Measurements from ENCODE around the gene USP21. TPM values are rescaled to one million over a fixed set of nuclear protein-coding genes. Genes with fewer than 3 reads are reported as not detected.

USP21 gene
- total RNA-seq, 1 experiment from 2014 or later = 9.7 TPM

- DNase-seq (ENCODE audit: low read depth) = no peak
Observed at GRCh38 chr1:161190962-161191521, 31.7 kb downstream of the USP21 start.

DNA sequence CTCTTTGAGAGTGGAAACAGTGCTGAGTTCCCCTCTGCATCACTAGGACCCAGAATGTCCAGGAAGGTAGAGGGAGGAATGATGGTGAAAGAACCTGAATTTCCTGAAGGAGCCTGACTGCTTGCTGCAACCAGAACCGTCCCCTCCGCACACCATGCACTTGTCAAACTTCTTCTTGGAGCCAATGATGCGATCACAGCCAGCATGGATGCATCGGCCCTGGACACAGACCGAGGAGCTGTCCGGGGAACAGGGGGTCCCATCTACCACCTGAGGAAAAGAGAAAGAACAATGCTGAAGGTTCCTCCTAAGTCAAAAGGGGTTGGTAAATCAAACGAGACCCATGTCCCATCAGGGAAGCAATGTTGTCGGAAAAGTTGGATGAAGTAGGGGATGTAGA lies 32.7 kb downstream of the USP21 start:
- no peak for DNase-seq (ENCODE audit: low read depth)

DNA sequence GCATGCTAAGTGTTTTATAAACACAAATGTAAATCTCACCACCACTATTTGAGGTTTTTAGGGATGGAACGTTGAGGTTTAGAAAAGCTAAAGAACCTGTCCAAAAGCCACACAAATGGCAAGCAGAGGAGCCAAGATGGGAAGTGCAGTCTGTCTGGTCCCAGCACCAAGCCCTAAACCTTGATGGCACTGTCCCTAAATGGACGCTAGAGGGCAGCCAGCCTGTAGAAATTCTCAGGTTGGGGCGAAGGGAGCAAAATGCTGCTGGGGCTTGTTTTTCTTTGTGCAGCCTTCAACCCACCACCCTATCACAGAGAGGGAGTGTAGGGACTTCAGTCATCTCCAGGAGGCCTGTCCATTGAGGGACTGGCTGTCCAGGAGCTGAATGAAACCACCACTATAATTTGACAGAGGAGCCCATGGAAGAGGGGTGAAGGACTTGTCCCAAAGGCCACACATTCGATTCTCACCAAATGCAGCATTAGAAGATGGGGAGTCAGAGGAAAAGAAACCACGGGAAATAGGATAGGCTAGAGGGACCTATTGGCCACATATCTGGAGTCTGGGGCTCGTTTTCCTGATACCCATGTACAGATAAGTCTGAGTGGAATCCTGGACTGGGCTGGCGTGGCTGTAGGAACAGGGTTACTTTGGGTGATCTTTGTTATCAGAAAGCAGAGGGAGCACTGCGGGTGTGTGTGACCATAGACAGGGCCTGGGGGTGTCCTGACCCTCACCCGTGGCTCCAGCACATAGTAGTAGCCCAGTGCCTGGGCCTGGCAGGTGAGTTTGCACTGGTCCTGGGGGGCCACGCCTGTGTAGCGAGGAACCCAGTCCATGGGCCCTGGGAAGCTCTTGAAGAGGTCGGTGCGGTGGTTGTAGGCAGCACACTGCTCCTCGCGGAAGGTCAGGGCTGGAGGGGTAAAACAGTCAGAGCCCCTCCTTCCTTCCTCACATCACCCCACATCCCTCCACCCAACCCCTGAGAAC lies 33.5 kb downstream of the USP21 start:
- DNase-seq (ENCODE audit: low read depth) = peak; percentile 70

DNA sequence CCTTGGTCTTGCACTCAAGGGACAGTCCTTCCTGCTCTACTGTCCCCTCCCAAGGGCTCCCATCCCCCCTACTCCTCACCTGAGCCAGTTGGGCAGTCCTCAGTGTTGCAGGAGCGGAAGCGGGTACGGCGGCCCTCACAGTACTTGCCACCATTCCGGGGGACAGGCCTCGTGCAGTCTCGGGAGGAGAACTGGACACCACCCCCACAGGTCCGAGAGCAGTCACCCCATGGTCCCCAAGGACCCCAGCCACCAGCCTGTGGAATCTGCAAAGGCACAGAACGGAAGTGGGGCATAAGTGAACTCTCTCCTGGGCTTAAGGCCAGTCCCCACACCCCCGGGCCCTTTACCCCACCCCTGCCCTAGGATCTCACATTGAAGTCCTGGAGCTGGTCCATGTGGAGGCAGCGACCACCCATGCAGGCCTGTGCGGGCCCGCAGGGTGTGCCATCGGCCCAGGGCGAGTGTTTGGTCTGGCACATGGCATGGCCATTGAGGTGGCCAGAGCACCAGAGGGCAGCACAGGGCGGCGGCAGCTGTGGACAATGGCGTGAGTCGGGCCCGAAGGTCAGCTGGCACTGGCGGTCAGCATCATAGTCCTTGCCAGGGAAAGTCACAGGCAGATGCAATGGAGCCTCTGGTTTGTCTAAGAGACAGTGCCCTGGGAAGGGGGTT lies 34.4 kb downstream of the USP21 start:
- no peak for DNase-seq (ENCODE audit: low read depth)

- no peak for DNase-seq (ENCODE audit: low read depth)
Observed at GRCh38 chr1:161195171-161195570, 35.9 kb downstream of the USP21 start.

DNA sequence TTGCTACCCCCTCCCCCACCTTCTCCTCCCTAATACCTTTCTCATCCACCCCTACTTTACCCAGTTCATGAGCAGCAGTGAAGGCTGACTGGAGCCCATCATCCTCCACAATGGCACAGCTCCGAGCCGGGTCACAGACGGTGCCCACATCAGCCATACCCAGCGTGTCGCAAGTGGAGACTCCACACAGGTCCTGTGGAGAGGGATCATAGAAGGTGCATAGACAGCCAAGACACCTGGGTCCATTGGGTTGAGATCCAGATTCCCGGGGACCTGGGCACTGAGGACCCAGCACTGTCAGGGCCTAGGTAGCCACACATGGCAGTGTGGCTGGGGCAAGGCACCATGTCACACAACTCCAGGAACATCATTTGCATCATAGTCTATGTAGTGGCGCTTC lies 36.8 kb downstream of the USP21 start:
- DNase-seq (ENCODE audit: low read depth) = no peak

- no peak for DNase-seq (ENCODE audit: low read depth)
Observed at GRCh38 chr1:161196521-161197451, 37.5 kb downstream of the USP21 start.

DNA sequence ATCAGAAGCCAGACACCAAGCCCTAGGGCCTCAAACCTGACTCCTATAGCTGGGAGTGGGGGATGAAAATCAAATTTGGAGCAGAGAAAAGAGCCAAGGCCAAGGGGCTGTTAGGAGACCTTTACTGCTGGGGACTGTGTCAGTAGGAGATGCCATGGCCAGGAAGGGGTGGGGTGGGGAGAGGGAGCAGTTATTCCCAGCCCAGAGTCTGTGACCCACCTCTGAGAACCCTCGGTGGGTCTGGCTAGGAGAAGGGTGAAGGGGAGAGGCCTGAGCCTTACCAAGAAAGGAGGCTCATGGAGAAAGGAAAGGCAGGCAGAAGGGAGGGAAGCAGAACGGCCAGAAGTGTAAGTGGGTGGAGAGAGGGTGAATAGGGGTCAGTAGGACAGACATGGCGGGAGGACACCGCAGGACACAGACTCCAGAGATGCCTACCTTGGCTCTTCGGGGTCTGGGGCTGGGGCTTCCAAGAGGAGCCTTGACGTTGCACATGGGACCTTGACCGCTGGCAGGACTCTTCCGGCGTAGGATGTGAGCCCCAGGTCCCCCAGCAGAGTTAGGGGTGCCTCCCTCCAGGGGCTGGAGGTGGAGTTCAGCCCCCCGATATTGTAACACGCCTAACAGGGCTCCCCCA lies 38.4 kb downstream of the USP21 start:
- no peak for DNase-seq (ENCODE audit: low read depth)

GRCh38 chr1:161198194-161198896 lies 39.0 kb downstream of the USP21 start:
- no peak for DNase-seq (ENCODE audit: low read depth)

DNA sequence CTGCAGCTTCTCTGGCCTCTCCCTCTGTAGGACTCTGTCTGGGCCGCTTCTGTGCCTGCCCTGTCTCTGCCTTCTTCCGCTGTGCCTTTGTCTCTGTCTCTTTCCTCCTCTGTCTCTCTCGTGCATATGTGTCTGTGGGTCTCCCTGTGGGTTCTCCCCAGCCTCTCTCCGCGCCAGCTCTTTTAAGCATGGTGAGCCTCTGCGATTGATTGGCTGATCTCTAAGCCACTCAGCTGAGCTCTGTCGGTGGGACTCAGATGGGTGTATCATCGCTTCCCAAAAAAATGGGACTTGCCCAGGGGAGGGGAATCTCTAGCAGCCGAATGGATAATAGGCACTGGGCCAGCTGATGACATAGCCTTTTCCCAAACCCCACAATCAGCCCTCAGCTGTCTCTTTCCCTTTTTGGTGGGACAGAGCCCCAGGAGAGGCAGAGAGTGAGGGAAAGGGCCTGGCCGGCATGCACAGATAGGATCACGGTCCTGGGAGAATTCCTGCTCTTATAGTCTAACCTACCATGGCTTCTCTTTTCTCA lies 39.7 kb downstream of the USP21 start, which contains the start of gene ADAMTS4:
TSS of gene ADAMTS4 (minus strand) at position 158 of the 535 bp plus-strand sequence. CDS start 427 bp downstream, outside the sequence.
- no peak for DNase-seq (ENCODE audit: low read depth)

GRCh38 chr1:161199506-161200139 lies 40.3 kb downstream of the USP21 start:
- DNase-seq (ENCODE audit: low read depth) = no peak

- DNase-seq (ENCODE audit: low read depth) = peak; percentile 34
Observed at GRCh38 chr1:161200421-161200991, 41.2 kb downstream of the USP21 start.

DNA sequence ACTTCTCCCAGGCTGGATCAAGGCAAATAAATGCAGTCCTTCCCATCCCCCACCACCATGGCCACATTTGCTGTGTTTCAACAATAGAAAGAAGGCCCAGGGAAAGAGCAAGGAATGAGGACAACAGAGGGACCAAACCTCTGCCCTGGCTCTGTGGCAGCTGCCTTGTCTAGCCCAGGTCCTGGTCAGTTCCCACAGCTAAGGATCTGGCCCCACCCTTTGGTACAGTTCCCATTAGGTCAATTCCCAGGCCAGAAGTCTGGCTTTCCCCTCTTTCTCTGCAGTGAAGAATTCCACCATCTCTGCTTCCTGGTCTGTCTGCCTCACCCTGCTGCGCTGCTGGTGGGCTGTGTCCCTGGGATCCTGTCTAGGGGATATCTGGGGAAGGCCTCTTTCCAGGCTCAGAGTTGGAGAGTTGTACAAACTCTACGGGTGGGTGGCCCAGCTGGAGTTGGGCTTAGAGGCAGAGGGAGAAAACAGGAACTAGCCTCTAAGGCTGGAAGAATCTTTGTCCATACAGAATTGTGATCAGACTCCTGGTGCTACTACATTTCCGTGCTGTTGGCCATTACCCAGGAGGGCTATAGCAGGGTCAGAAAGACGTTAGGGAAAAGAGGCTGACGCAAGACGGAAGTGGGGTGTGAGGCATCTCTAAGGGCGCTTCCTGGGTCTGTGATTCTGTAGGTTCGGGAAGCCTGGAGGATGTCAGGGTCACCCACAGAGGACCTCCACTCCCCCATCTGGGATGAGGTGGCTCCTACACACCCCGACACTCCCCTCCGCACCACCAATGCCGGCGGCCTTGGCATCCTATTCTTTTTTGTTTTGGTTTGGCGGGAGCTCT lies 41.9 kb downstream of the USP21 start:
- DNase-seq (ENCODE audit: low read depth) = peak; percentile 84

GRCh38 chr1:161201836-161202712 lies 42.8 kb downstream of the USP21 start, which contains the start of gene NDUFS2:
TSS of gene NDUFS2 (plus strand) at chr1:161202367. CDS start at chr1:161202386, 19 bp downstream.
- peak; percentile 98 for DNase-seq (ENCODE audit: low read depth)

DNA sequence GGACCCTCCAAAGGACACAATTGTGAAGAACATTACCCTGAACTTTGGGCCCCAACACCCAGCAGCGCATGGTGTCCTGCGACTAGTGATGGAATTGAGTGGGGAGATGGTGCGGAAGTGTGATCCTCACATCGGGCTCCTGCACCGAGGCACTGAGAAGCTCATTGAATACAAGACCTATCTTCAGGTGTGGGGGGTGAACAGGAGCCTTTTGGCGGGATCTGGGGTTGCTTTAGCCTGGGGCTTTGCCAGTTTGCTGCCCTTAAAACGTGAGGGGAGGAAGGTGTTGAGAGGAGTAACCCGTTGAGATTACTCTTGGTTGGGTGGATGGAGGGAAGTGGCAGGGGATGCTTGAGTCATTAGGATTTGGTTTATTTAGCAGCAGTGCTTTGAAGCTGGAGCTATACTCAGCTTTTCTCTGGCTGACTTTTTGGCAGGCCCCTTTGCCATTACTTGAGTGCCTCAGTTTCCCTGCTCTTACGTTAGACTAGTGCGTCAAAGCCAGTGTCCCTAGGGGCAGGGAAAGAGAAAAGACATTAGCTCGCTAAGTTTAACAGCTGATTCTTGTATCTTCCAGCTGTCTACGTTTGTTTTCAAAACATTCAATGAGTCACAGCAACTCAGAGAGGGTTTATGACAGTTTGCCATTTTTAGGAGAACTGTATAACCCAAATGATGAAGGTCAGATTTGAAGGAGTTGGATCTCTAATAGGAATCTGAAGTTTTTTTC lies 47.3 kb downstream of the USP21 start:
- no peak for DNase-seq (ENCODE audit: low read depth)

GRCh38 chr1:161207173-161207572 lies 47.9 kb downstream of the USP21 start:
- DNase-seq (ENCODE audit: low read depth) = no peak
